Measurements from ENCODE around the gene CLUH.
"Not testable (repeated sequence)": the region's sequence is repeated elsewhere in the genome, so short reads cannot be mapped to it uniquely, and the experiment has no call there.

CLUH gene

GRCh38 chr17:2701996-2702741 is 9.4 kb downstream of the CLUH start:
- no peak for FAIRE-seq
- DNase-seq (ENCODE audit: insufficient read length, low spot score): no peak

- FAIRE-seq (no peak), DNase-seq (ENCODE audit: insufficient read length, low spot score) (no peak)
These were observed 10.2 kb downstream of the CLUH start for GRCh38 chr17:2701161-2701995.

GRCh38 chr17:2700491-2701141 is 10.9 kb downstream of the CLUH start:
- FAIRE-seq (no peak), DNase-seq (ENCODE audit: insufficient read length, low spot score) (no peak)

GRCh38 chr17:2700030-2700490 is 11.5 kb downstream of the CLUH start:
- no peak for DNase-seq (ENCODE audit: insufficient read length, low spot score)
- no peak for FAIRE-seq

DNA sequence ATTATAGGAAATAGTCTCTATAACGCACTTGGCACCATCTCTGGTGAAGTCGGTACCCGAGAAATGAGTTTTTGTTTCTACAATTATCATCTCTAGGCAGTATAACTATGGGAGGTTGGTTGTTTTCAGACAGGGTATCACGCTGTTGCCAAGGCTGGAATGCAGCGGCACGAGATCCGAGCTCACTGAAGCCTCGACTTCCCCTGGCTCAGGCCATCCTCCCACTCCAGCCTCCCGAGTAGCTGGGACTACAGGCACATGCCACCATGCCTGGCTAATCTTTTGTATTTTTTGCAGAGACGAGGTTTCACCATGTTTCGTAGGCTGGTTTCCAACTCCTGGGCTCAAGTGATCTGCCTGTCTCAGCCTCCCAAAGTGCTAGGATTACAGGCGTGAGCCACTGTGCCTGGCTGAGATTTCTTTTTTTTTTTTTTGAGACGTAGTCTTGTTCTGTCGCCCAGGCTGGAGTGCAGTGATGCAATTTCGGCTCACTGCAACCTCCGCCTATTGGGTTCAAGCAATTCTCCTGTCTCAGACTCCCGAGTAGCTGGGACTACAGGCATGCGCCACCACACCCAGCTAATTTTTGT is 12.3 kb downstream of the CLUH start:
- not testable (repeated sequence) for FAIRE-seq; DNase-seq (ENCODE audit: insufficient read length, low spot score)

DNA sequence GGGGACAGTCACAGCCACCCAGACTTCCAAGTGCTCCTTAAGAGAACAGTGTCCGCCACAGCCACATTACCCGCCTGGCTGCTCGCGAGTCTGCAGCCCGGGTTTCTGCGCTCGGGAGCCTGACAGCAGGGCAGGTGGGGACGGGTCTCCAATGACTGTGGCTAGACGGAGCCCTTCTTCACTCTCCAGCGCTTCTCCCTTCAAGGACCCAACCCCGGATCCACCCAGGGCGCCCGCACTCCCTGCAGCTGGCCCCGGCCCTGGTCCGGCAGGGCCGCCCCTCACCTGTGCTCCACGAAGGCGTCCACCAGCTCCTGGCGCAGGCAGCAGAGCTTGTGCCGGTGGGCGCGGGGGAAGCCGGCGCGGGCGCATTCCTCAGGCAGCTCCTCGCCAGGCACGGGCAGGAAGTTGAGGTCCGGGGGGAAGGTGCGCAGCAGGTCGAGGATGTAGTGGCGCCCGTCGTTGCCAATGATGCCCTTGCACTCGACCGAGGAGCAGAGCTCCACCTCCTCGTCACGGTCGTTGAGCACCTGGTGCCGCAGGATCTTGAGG is 13.9 kb downstream of the CLUH start:
- DNase-seq (ENCODE audit: insufficient read length, low spot score): no peak
- FAIRE-seq: no peak

GRCh38 chr17:2695961-2696760 is 15.4 kb downstream of the CLUH start:
- FAIRE-seq (no peak), DNase-seq (ENCODE audit: insufficient read length, low spot score) (no peak)

DNA sequence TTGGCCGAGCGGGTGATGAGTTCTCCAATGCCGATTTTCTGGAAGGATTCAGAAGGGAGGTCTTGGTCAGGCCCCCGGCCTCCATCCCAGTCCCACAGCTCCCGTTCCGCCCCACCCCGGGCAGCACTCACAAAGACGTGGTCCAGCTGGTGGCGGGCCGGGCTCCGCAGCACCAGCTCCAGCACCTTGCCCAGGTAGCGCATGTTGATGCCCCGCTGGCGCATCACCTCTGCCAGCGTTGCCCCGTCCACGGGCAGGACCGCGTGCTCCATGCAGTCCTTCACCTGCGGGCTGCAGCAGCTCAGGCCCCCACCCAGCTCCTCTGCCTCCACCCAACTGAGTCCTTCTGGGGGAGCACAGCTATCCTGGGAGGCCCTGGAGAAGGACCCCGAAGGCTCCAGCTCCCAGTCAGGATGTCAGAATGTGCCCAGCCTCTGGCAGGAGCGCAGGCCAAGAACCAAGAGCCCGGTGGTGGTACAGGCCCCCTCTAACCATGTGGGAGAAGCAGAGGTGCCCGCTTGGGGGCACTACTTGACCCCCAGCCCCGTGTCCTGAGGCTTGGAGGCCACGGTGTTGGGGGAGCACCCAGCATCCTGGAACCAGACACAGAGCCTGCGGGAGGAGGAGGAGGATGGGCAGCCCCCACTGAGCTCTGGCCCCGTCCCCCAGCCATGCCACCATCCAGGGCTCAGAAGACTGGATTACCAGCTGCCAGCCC is 16.2 kb downstream of the CLUH start:
- FAIRE-seq (no peak), DNase-seq (ENCODE audit: insufficient read length, low spot score) (no peak)

DNA sequence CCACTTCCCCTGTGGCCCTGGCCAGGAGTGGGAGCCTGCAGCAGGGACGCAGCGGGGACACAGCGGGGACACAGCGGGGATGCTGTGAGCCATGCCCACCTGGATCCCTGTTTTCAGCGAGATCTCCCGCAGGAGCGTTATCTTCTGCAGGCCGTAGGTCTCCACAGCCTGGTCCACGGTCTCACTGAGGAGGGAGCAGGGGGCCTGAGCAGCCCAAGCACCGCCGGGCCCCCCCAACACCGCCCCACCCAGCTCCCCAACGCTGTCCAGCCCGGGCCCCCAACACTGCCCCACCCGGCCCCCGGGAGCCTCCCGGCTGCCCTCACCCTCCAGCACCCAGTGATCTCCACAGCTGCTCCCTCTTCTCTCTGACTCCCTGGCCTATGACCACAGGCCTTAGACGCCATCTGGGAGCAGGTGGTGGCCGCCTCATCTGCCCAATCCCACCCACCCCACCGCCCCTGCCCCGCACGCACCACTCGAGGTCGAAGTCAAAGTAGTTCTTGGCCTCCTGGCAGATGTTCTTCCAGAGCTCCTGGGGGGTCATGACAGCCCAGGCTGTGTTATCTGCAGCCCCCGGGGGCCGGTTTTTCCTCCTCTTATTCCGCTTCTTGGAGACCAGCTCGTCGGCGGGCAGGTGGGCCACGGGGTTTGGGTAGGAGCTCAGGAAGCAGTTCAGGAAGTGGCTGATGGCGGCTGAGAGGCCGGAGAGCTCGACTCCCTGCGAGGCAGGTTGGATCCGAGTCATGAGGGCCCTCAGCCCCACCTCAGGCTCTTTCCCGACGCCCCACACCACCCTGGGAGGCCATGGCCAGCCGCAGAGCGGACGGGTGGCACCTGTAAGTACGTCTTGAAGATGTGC is 17.0 kb downstream of the CLUH start:
- FAIRE-seq: no peak

GRCh38 chr17:2693561-2694380 is 17.8 kb downstream of the CLUH start:
- no peak for DNase-seq (ENCODE audit: insufficient read length, low spot score)
- FAIRE-seq: no peak

More for the DNA sequence above, 17.0 kb downstream of the CLUH start:
- DNase-seq (ENCODE audit: insufficient read length, low spot score): no peak

DNA sequence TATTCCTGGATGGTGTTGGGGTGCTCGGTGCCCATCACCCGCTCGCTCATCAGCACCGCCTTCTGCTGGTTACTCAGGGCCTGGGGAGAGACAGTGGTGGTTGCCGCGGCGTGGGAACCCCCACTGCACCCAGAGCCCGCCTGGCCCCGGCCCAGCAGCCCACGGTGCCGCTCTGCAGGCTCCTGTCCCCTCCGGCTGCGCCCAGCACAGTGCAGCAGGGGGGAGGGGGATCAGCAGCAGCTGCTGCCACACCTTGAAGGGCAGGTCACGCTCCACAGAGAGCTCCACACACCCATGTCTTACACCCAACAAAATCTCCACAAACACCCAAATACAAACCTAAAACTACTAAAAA is 18.8 kb downstream of the CLUH start:
- FAIRE-seq (no peak), DNase-seq (ENCODE audit: insufficient read length, low spot score) (no peak)

DNA sequence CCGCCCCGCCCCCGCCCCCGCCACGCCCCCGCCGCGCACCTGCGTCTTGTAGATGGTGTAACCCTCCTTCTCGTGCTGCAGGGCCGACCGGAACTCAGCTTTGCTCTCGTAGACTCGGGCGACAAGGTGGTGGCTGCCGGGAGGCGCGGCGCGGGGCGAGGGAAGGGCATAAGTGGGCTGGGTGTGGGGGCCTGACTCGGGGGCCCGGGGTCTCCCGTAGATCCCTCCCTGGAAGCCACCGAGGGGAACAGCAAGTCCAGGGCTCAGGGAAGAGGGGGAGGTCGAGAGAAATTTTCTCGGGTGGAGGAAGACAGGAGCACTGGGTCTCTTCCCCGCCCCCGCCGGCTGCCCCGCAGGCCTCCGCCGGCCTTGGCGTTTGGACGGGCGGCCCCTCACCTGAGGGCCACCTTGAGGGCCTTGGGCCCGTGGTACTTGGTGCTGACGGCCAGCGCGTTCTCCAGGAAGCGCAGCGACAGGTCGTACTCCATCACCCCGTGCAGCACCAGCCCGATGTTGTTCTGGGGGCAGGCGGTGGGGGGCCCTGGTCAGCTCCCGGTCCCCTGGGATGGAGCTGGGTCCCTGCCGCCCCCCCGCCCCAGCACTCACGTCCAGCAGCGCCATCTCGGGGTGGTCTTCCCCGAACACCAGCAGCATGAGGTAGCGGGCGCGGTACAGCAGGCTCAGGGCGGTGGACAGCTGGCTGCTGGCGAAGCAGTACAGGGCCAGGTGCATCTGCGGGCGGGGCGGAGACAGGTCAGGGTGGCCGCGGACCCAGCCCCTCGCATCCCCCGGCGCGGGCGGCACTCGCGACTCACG is 19.4 kb downstream of the CLUH start:
- FAIRE-seq (no peak), DNase-seq (ENCODE audit: insufficient read length, low spot score) (no peak)

GRCh38 chr17:2691069-2691871 is 20.3 kb downstream of the CLUH start:
- FAIRE-seq: no peak

GRCh38 chr17:2690165-2691068 is 21.1 kb downstream of the CLUH start:
- FAIRE-seq (no peak), DNase-seq (ENCODE audit: insufficient read length, low spot score) (no peak)

More at GRCh38 chr17:2691069-2691871, 20.3 kb downstream of the CLUH start:
- DNase-seq (ENCODE audit: insufficient read length, low spot score): no peak

Data from HTR-8/SVneo (cell line).